Gastrocnemius medialis (tissue), 4 donors: ENCODE measurements around the gene STRN3.

Source experiments
- CTCF ChIP-seq, 5 experiments: fragments of 450-650 bp in 3 of 5; fragments of 200-600 bp in 2 of 5; sonication (generic) in 2 of 5; IDR thresholded peaks in 4 of 5; conservative IDR thresholded peaks in 1 of 5; 1 replicate in 4 of 5; 2 replicates in 1 of 5; pipeline ENCODE4 v1.5.1; 2016 to 2019; ENCODE audit warnings: antibody characterized with exemption in 5 of 5, mild to moderate bottlenecking in 3 of 5, moderate library complexity in 3 of 5
- POLR2A ChIP-seq, 2 donors: fragments of 450-650 bp; IDR thresholded peaks; one replicate each; pipeline ENCODE4 v1.6.1; 2017; ENCODE audit warnings: antibody characterized with exemption in 2 of 2, mild to moderate bottlenecking in 2 of 2, moderate library complexity in 2 of 2

- TF ChIP-seq CTCF (IDR thresholded peaks at IDR 0.05 in 4 of 5, conservative IDR thresholded peaks at IDR 0.05 in 1 of 5) (no peak), POLR2A (IDR thresholded peaks at IDR 0.05) (no peak)
Observed at GRCh38 chr14:31006703-31007102, 19.5 kb downstream of the STRN3 start.
